AG04450 (cell line): ENCODE results near the gene CHI3L1. TPM values are rescaled to one million over a fixed set of nuclear protein-coding genes. Genes with fewer than 3 reads are reported as not detected.

Experiments used
- CTCF ChIA-PET: fragments of 300-600, 350-600 bp; formaldehyde crosslinking; extraction: SDS; loops from one replicate; lab custom pipeline; 2022; ENCODE audit warnings: antibody characterized with exemption, inconsistent platforms; lab: Charles Lee
- POLR2A ChIA-PET: fragments of 350-600 bp; formaldehyde crosslinking; extraction: SDS; loops from one replicate; lab custom pipeline; 2021; ENCODE audit warnings: antibody characterized with exemption, inconsistent platforms; lab: Yijun Ruan, JAX
- DNase-seq: peaks from one replicate; pipeline ENCODE4 v3.0.0-alpha.2; 2011; ENCODE audit warnings: low read depth, low spot score
- H3K27ac ChIP-seq: one replicate; pipeline ENCODE4 v1.5.1; 2012; ENCODE audit warnings: low read depth, low read length, control low read depth
- H3K27me3 ChIP-seq: one replicate; pipeline ENCODE4 v1.6.0; 2012; ENCODE audit warnings: low read length; ENCODE audit not compliant: control insufficient read depth, insufficient read depth
- H3K4me3 ChIP-seq: 2 replicates; pipeline ENCODE4 v1.5.1; 2011; ENCODE audit warnings: mild to moderate bottlenecking, low read depth, low read length, control low read depth
- H3K9me3 ChIP-seq: 2 replicates; pipeline ENCODE4 v1.5.1; 2012; ENCODE audit warnings: low read length; ENCODE audit not compliant: control insufficient read depth, insufficient read depth
- polyA plus RNA-seq: library from polyadenylated mRNA; depleted of rRNA; stranded (reverse); fragments of >200 nt; gene quantifications from 2 replicates; pipeline ENCODE4 v1.2.3, GENCODE V29; 2011
- TF ChIP-seq, protein P1 (sequence below): IDR thresholded peaks from 2 replicates; pipeline ENCODE4 v1.5.1; 2011; ENCODE audit warnings: low read depth, low read length, control low read depth, inconsistent platforms

Gene CHI3L1
- polyA plus RNA-seq, 1 experiment = 6.4 TPM

DNA sequence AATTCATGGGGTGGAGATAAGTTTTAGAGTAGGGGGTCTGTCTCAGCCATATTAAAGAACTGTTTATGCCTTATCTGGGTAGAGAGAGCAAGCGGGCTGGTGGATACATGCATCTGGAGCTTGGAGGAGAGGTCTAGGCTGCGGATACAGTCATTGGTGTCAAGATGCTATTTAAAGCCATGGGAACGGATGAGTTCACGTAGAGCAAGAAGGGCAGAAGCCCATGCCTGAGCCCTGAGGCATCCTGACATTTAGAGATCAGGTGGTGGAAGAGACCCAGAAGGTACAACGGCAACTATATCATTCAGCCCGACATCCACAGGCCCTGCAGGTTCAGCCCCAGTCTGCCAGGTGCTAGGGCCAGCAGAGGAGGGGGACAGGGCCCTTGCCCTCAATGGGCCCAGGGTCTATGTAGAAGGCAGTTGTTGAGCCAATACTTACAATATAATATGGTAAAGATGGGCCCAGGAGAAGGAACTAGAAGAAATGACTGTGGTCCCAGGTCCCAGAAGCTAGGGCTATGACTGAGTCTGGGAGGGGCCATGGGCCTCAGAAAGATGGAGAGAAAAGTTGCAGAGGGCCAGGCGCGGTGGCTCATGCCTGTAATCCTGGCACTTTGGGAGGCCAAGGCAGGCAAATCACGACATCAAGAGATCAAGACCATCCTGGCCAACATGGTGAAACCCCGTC is 15.2 kb upstream of the CHI3L1 start:
- Histone ChIP-seq H3K9me3 (peaks cover 3% of the 10 kb centered on the region; the same call in 1 of the 2 replicates), H3K27me3 (no peaks in the 10 kb centered on the region), H3K4me3 (no peak overlapping the region), H3K27ac (peak overlapping the region; percentile 92)
- DNase-seq = no peak
- CTCF ChIA-PET = interaction anchor here (1.2 to 6.1 kb wide), 3 partner anchors 14 to 66 kb away, joined by 3 to 32 read pairs (median 7); no protein-coding TSS in a partner anchor
- POLR2A ChIA-PET = no interaction called here
- TF ChIP-seq, protein P1, sequence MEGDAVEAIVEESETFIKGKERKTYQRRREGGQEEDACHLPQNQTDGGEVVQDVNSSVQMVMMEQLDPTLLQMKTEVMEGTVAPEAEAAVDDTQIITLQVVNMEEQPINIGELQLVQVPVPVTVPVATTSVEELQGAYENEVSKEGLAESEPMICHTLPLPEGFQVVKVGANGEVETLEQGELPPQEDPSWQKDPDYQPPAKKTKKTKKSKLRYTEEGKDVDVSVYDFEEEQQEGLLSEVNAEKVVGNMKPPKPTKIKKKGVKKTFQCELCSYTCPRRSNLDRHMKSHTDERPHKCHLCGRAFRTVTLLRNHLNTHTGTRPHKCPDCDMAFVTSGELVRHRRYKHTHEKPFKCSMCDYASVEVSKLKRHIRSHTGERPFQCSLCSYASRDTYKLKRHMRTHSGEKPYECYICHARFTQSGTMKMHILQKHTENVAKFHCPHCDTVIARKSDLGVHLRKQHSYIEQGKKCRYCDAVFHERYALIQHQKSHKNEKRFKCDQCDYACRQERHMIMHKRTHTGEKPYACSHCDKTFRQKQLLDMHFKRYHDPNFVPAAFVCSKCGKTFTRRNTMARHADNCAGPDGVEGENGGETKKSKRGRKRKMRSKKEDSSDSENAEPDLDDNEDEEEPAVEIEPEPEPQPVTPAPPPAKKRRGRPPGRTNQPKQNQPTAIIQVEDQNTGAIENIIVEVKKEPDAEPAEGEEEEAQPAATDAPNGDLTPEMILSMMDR = no peak

DNA sequence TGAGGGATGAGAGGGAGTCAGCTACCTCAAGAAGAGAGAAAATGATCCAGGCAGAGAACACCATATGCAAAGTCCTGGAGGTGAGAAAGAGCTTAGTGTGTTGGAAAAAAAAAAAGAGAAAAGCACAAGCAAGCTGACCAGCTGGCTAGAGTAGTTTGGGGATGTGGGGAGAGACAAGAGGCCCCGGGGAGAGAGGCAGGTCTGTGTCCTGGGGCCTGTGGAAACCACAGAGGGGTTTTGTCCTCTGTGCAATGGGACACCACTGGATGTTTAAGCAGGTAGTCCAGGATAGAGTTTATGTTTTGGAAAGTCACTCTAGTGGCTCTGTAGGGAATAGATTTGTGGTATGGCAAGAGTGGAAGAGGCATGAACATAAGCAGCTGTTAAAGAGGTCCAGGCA is 14.4 kb upstream of the CHI3L1 start:
- Histone ChIP-seq H3K9me3 (peaks cover 3% of the 10 kb centered on the region; the same call in 1 of the 2 replicates), H3K4me3 (no peak overlapping the region), H3K27ac (peak overlapping the region; percentile 92), H3K27me3 (no peaks in the 10 kb centered on the region)
- no peak for DNase-seq
- TF ChIP-seq, protein P1 = no peak
- POLR2A ChIA-PET = no interaction called here
- CTCF ChIA-PET = interaction anchor here (0.6 to 2.1 kb wide), 7 partner anchors 10 to 161 kb away, joined by 3 to 9 read pairs (median 4); no protein-coding TSS in a partner anchor

DNA sequence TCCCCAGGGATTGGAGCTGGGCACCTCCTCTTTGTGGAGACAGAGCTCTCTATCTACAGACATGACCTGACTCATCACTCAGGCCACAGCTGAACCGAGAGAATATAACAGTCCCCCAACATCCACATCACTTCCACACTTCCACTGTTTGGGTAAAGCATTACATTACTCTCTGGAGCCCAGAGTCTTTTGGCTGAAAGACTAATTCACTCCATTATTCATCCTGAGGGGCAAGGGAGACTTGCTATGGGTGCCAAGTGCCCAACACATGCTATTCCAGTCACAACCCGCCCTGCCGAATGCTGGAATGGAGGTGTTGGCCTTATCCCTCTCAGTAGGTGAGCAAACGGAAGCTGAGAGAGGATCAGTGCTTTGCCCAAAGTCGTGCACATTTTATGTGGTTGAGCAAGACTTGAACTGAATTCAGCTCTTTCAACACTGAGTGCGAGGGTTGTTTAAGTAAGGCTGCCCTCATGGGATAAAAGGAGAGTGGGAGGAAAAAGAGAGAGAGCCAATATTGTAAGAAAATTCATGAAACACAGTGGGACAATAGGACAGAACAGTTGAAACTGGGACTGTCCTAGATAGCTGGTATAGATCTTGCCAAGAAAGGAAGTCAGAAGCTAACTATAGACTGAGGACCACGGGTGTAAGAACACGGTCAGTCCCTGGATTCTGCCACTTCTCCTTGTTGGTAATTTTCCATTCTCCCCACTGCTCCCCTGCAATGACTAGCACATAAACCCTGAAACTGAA is 13.5 kb upstream of the CHI3L1 start:
- Histone ChIP-seq H3K4me3 (no peak overlapping the region), H3K27me3 (no peaks in the 10 kb centered on the region), H3K9me3 (peaks cover 3% of the 10 kb centered on the region; the same call in 1 of the 2 replicates), H3K27ac (peak overlapping the region; percentile 92)
- CTCF ChIA-PET = interaction anchor here (0.6 to 2.1 kb wide), 7 partner anchors 9 to 161 kb away, joined by 3 to 9 read pairs (median 4); no protein-coding TSS in a partner anchor
- TF ChIP-seq, protein P1 = no peak
- POLR2A ChIA-PET = interaction anchor here (0.6 kb wide), 1 partner anchor 515 kb away, joined by 3 read pairs; no protein-coding TSS in a partner anchor
- DNase-seq = peak; percentile 60

DNA sequence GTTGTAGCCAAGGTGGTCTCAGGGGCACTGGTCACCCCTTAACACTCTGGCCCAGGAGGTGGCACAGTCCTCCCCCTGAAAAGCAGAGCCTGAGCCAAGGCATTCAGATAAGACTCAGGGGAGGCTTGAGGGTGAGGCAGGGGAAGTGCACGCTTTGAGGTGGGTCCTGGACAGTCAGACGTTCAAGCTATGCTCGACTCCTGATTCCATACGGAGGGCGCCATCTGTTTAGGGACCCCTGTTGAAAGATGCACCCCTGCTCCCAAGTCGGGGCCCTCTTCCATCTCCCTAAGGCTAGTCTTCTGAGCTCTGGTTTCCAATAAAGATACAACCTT is 12.9 kb upstream of the CHI3L1 start:
- peaks cover 3% of the 10 kb centered on the region; the same call in 1 of the 2 replicates for H3K9me3 ChIP-seq
- ChIA-PET CTCF (interaction anchor here (0.9 to 2.1 kb wide), 3 partner anchors 26 to 82 kb away, joined by 3 to 9 read pairs (median 4); no protein-coding TSS in a partner anchor), POLR2A (interaction anchor here (0.6 kb wide), 1 partner anchor 516 kb away, joined by 3 read pairs; no protein-coding TSS in a partner anchor)
- TF ChIP-seq, protein P1 = no peak
- H3K27ac ChIP-seq = peak overlapping the region; percentile 92
- no peak for DNase-seq
- H3K4me3 ChIP-seq = no peak overlapping the region
- no peaks in the 10 kb centered on the region for H3K27me3 ChIP-seq
